Sigmoid colon (tissue), 3 donors: ENCODE data around the gene SLC6A12.

ENCODE experiments used
- CTCF ChIP-seq, 4 experiments: fragments of 450-650 bp in 3 of 4; fragments of 200-600 bp in 1 of 4; IDR thresholded peaks; one replicate each; pipeline ENCODE4 v1.5.1; 2016 to 2019; ENCODE audit warnings: antibody characterized with exemption in 4 of 4, mild to moderate bottlenecking in 3 of 4, moderate library complexity in 2 of 4
- POLR2A ChIP-seq, 2 donors: fragments of 450-650 bp; IDR thresholded peaks; one replicate each; pipeline ENCODE4 v1.6.1; 2016; ENCODE audit warnings: antibody characterized with exemption in 2 of 2, mild to moderate bottlenecking in 2 of 2, moderate library complexity in 2 of 2

DNA sequence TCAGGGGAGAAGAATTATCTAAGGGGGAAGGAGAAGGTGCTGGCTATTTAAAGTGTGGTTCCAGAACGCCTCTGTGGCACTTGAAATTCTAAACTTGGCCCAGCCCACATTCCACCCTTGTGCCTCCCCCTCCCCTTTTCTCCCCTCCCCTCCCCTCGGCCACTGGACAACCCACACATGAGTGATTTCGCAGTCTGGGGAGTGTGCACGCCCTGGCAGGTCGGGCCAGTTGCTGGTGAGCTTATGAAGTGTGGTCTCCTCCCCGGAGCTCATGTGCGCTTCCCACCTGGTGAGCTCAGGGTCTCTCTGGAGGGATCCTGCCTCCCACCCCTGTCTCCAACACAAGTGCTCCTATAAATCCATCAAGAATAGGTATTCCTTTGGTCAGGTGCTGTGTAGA, 48.9 kb upstream of the SLC6A12 start, which contains the start of gene SLC6A13:
- TF ChIP-seq CTCF (IDR thresholded peaks at IDR 0.05), result no peak
- no peak for TF ChIP-seq POLR2A (IDR thresholded peaks at IDR 0.05)
